GM21576 (cell line): ENCODE data around the gene FXR2.

Experiments
- ATAC-seq: cut with Tn5 transposase; IDR thresholded peaks from one replicate; pipeline ENCODE4 v1.9.1; 2021; ENCODE audit warnings: mild to moderate bottlenecking, moderate library complexity; ENCODE audit not compliant: unreplicated experiment

Gene FXR2

GRCh38 chr17:7589204-7589868 is 25.4 kb downstream of the FXR2 start:
- ATAC-seq = no peak

- ATAC-seq = no peak
Observed at GRCh38 chr17:7588553-7589203, 26.0 kb downstream of the FXR2 start.

- no peak for ATAC-seq
Observed at GRCh38 chr17:7587420-7588151, 27.1 kb downstream of the FXR2 start.

GRCh38 chr17:7586673-7587419 is 27.9 kb downstream of the FXR2 start:
- ATAC-seq = no peak

- peak; percentile 57 for ATAC-seq
Observed at GRCh38 chr17:7583253-7584109, 31.2 kb downstream of the FXR2 start, which contains the start of gene MPDU1. Gene MPDU1, plus strand, starts transcription at chr17:7583852. Its CDS starts 11 bp downstream, at chr17:7583863.

GRCh38 chr17:7582396-7583252 is 32.1 kb downstream of the FXR2 start:
- ATAC-seq = no peak

- no peak for ATAC-seq
Observed at GRCh38 chr17:7580604-7581575, 33.8 kb downstream of the FXR2 start.

GRCh38 chr17:7579834-7580603 is 34.7 kb downstream of the FXR2 start:
- no peak for ATAC-seq

- peak; percentile 44 for ATAC-seq
Observed at GRCh38 chr17:7579001-7579833, 35.5 kb downstream of the FXR2 start, which contains the start of gene CD68. Gene CD68, plus strand, starts transcription at chr17:7579638. Its CDS starts 40 bp downstream, at chr17:7579678.

- ATAC-seq = no peak
Observed at GRCh38 chr17:7577327-7578199, 37.1 kb downstream of the FXR2 start.

GRCh38 chr17:7576432-7576937 is 38.2 kb downstream of the FXR2 start:
- ATAC-seq = no peak

- no peak for ATAC-seq
Observed at GRCh38 chr17:7575959-7576358, 38.7 kb downstream of the FXR2 start.

GRCh38 chr17:7575481-7575883 is 39.2 kb downstream of the FXR2 start:
- ATAC-seq = no peak

- ATAC-seq = no peak
Observed at GRCh38 chr17:7574176-7574953, 40.3 kb downstream of the FXR2 start.
